ES-I3 (cell line): ENCODE data around the gene SIM1.

ENCODE experiments used
- H3K36me3 ChIP-seq: 2 replicates; pipeline ENCODE4 v1.6.1; 2013; ENCODE audit warnings: mild to moderate bottlenecking, low read length, control low read depth, moderate library complexity; ENCODE audit not compliant: insufficient read depth
- H3K4me1 ChIP-seq: 2 replicates; pipeline ENCODE4 v1.6.1; 2013; ENCODE audit warnings: mild to moderate bottlenecking, control low read depth, low read length; ENCODE audit not compliant: insufficient read depth
- H3K9ac ChIP-seq: 2 replicates; pipeline ENCODE4 v1.6.1; 2013; ENCODE audit warnings: low read depth, mild to moderate bottlenecking, low read length, moderate library complexity
- H3K9me3 ChIP-seq: 2 replicates; pipeline ENCODE4 v1.6.1; 2013; ENCODE audit warnings: mild to moderate bottlenecking, low read length, moderate library complexity; ENCODE audit not compliant: control insufficient read depth, insufficient read depth

Gene SIM1

DNA sequence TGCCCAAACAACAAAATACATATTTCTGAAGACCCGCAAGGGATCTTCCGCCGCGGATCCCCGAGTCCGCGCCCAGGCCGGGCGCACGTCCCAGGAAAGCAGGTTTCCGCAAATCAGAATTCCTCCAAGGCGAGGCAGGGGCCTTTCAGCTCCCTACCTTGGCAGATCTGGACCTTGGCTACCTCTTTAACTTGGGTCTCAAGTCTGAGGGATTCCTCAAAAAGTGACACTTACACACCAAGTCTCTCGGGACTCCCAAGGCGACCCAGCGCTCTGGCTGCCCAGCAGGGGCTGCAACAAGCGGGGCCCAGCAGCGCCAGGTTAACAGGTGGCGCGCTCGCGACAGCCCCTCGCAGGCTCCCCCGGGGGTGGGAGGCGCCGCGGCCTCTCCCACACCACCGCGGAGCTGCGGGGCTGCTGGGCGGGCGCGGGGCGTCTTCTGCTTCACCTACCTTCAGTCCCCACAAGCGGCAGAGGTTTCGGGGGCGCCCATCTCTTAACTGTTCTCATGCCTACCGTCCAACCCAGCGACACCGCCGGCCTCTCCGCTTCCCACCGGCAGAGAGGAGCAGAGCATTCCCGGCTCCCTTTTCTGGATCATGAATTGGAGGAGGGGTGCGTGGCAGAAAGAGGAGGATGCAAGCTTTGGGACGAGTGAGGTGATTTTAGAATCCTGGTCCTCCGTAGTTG lies 414 bp downstream of the SIM1 start:
- Histone ChIP-seq H3K9me3 (no peaks in the 10 kb centered on the region), H3K4me1 (peaks cover 24% of the 10 kb centered on the region), H3K36me3 (no peaks in the 10 kb centered on the region), H3K9ac (peak overlapping the region; percentile 63; the same call in 1 of the 2 replicates)

DNA sequence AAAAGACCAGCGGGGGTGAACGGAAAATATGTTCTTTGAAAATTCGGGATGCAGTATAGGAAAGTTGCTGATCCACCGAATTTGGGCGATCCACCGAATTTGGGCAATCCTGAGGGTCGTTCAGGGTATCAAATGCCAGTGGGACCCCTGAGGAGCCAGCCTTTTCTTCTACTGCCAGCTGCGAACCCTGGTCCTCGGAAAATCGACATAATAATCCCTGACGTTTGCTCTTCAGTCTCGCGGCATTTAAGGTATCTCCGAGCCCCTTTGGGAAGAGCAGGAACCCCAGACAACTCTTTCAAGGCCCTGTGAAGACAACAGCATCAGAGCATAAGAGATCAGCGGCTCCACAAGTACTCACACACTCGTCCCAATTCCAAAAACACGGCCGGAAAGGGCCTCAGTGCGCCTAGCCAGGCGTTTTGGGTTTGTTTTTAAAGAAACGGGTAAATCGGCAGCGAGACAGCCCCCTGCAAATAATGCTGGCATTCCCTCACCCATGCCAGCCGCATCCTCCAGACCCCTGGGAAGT lies 1.0 kb downstream of the SIM1 start:
- H3K9me3 ChIP-seq, result no peaks in the 10 kb centered on the region
- peak overlapping the region; percentile 63; the same call in 1 of the 2 replicates for H3K9ac ChIP-seq
- no peaks in the 10 kb centered on the region for H3K36me3 ChIP-seq
- H3K4me1 ChIP-seq, result peaks cover 24% of the 10 kb centered on the region

DNA sequence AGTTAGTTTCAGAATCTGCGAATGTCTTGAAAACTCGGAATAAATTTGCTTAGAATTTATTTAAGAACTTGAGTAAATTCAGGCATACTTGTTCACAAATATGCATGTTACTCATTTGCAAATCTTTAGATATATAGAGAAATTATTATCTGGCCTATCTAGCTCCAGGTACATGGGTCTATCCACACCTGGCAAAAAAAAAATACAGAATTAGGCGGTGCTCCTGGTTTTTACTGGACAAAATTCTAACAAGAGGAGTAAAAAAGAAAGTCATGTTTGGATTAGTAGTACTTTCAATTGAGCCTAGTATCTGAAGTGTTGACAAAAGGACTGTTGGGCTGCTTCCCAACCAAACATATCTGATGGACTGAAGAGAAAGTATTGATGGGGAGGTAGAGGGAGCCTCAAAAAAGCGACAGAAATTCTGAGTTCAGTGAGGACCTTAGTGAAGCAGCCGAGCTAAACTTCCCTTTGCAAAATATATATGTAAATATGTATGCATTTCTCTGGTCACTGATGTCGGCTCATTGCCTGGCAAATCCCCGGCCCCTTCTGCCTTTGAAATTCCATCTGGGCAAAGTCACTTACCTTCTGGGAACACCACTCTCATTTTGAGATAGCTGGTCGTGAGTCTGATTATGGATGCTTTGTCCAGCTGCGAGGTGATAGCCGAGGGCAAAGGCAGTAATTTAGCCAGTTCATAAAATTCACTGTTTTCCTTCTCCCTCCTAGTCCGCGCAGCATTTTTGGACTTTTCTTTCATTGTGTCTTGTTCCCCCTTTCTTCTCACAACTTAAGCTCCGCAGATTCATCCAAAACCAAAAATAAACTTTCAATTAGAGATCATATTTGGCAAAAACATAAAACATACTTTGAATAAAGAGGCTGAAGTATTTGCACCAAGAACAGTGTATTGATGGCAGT lies 1.8 kb downstream of the SIM1 start:
- Histone ChIP-seq H3K36me3 (no peaks in the 10 kb centered on the region), H3K9me3 (no peaks in the 10 kb centered on the region), H3K9ac (no peak overlapping the region; the same call in 1 of the 2 replicates), H3K4me1 (peaks cover 24% of the 10 kb centered on the region)

DNA sequence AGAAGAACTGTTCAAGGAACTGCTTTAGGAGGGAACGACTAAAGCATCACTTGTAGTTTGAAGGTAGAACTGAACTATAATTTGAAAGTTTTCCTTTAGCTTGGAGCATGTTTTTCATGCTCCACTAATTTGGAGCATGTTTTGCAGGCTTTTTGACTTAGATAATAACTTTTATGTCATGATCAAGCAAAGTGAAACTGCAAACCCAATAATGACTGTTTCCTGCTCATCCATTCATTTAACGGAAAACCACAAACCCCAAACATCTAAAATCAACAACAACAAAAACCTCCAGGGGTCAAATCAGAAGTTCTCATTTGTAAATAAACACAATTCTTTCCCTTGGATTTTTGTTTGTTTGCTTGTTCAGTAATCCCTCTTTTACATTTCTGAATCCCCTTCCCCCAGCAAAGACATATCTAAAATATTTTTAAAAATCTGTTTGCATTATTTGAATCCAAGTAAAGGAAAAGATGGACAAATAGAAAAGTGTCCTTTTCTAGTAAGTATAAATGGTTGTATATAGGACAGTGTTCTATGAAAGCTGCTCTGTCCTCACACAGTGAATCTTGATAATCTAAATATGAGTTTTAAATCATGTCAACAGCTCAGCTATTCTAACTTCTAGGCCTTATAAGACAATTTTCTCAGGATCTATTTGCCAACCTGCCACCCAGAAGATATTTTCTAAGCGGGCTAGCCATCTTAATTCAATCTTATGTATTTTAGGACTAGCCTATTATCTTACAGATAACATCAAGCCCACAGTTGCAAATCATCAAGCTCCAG lies 2.6 kb downstream of the SIM1 start:
- H3K9ac ChIP-seq, result no peak overlapping the region
- peaks cover 24% of the 10 kb centered on the region for H3K4me1 ChIP-seq
- no peaks in the 10 kb centered on the region for H3K9me3 ChIP-seq
- H3K36me3 ChIP-seq, result no peaks in the 10 kb centered on the region

DNA sequence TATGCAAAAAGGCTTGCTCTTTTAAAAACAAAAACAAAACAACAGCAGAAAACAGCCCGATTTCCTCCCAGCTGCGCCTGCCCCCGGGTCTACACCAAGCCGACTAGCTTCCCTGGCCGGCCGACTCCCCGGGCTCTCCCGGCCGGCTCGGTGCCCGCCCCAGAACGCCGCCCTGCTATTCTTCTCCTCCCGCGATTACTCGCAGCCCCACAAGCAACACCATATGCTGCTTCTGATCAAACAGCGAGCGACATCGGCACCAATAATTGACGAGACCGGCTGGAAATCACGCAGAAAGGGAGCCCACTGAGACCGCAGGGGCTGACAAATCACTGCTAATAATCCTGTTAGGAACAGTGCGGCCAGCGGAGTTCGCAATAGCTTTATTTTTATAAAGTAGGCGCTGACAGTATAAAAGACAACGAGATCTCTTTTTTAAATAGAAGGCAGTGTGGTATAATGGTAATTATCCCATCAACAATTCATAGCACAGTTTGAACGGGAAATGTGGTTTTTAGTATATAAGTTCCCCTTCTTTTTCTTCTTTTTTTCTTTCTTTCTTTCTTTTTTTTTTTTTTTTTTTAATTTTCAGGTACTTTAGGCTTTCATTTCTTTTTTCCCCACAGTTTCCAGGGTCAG lies 3.3 kb downstream of the SIM1 start:
- Histone ChIP-seq H3K36me3 (no peaks in the 10 kb centered on the region), H3K9ac (peak overlapping the region; percentile 17; the same call in 1 of the 2 replicates), H3K4me1 (peaks cover 23% of the 10 kb centered on the region)

DNA sequence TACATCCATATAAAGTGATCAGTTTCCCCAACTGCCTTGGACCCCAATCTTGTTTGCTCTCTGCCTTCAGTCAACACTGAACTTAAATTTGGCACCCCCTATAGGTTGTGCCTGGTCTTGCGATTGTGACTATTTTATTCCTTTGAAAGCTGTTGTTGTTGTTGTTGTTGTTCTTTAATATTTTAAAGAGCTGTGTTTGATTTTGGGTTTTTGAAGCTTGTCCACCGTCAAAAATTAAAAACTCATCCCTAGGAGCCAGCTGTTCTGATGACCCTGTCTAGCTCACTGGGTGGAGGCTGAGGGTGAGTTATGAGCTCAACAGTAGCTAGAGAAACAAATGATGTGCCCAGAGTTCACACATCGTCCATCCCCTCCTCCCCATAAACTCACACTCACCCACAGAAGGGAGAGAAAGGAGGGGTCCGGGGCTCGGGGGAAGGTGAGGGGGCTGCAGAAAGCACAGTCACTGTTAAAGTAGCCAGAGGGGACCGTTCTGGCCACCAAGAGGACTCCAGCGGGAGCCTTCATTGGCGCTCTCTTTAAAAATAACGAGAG lies 4.0 kb downstream of the SIM1 start:
- H3K9me3 ChIP-seq, result no peaks in the 10 kb centered on the region
- H3K4me1 ChIP-seq, result peaks cover 17% of the 10 kb centered on the region
- no peaks in the 10 kb centered on the region for H3K36me3 ChIP-seq
- H3K9ac ChIP-seq, result peak overlapping the region; percentile 17; the same call in 1 of the 2 replicates

More for the DNA sequence above, 3.3 kb downstream of the SIM1 start:
- no peaks in the 10 kb centered on the region for H3K9me3 ChIP-seq

DNA sequence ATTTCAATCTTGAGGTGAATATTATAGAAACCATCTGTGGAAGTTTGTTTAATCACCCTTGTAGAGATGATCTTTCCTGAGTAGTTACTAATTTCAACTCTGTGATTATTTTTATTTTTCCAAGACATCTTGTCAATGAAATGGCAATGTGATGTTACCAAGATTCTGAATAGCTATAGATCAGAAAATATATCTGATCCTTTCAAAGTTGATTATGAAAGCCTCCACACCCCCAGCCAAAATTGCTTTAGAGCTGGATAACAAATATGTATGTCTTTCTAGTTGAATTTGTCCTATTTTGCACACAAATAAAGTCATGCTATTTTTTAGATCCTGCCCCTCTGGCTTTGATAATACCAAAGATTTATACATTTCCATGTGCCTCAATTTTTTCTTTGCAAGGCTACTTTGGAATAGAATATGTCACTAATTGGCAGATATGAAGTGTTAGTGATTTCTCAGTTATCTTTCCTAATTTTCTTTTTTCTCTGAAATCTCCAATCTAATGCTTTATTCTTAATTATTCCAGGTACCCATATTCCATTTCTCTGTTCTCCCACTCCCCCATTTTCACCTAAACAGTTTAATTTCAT lies 5.0 kb downstream of the SIM1 start:
- no peaks in the 10 kb centered on the region for H3K36me3 ChIP-seq
- H3K9ac ChIP-seq, result no peak overlapping the region
- H3K4me1 ChIP-seq, result peaks cover 17% of the 10 kb centered on the region
- no peaks in the 10 kb centered on the region for H3K9me3 ChIP-seq

DNA sequence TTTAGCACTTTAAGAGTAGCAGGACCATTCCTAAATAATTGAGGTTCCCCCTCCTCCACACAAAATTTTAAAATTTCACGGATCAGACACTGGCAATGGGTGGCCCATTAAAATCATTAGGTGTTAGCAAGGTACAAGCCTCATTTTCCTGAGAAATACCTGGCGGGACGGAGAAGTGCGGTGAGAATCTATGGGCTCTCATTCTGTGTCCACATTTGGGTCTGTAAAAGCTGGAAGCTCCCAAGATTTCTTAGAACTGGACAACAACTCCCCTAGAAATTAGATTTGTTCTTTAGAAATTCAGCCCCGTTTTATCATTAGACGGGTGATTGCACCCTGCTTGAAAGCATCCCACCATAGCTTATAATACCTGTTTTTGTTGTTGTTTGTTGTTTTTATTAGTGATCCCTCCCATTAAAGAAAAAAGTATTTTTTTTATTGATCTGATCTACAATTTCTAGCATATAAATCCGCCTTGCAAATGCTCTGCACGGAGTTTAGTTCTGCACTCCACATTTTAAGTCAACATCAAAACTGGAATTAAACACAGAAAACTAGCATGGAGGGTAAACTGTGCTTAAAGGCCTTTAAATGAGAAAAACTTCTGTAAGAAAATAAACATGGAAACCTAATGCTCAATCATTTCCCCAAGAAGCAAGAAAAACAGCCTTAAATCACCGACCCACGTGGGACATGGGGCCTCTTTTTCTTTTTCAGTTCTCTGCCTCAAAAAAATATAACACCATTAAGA lies 5.7 kb downstream of the SIM1 start:
- H3K4me1 ChIP-seq, result peaks cover 16% of the 10 kb centered on the region
- no peak overlapping the region; the same call in 1 of the 2 replicates for H3K9ac ChIP-seq
- no peaks in the 10 kb centered on the region for H3K9me3 ChIP-seq
- H3K36me3 ChIP-seq, result no peaks in the 10 kb centered on the region

DNA sequence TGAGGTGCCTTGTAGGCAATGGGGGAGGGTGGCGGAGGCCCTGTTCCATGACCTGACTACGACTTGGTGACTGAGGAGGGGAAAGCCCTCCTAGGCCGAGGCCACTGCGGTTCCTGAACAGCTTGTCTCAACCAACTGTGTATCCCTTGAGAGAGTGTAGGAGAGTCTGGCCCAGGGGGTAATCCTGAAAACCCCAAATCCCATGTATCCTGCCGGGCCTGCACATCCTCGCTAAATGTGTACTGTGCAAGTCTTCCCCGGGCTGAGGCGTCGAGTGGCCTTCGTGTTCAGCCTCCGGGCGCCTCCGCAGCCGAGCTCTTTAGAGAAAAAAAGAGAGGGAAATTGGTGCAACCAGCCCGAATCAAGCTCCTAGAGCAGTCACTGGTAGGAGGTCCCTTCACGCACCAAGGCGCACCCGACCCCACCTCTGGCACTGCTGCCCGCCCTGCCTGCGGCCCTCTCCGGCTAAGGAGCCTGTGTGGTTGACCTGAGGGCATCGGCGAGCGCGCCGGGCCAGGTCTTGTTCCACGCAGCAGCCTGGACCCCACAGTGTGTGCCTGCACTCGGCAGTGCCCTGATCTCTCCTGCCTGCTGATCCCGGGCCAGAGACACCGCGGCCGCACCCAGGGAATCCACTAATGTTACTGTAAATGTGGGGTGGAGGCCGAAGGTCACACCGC lies 7.3 kb downstream of the SIM1 start:
- H3K4me1 ChIP-seq, result peaks cover 6% of the 10 kb centered on the region; the same call in 1 of the 2 replicates
- no peaks in the 10 kb centered on the region for H3K9me3 ChIP-seq
- peak overlapping the region; percentile 19; the same call in 1 of the 2 replicates for H3K9ac ChIP-seq
- H3K36me3 ChIP-seq, result no peaks in the 10 kb centered on the region

DNA sequence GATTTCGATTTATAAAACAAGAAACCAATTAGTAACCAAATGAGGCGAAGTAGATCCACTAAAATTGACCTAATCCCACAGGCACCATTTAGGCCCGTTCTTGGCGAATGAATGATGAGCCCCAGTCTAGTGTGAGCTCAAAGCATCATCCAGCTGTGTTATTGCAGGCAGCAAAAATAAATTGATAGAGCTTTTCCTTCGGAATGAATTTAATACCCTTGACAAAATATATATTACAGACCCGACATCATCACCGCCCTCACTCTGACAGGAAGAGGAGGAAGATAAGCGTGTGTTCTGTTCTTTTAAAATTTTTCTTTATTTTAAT lies 7.8 kb downstream of the SIM1 start:
- H3K36me3 ChIP-seq, result no peaks in the 10 kb centered on the region
- peaks cover 6% of the 10 kb centered on the region; the same call in 1 of the 2 replicates for H3K4me1 ChIP-seq
- H3K9ac ChIP-seq, result no peak overlapping the region; the same call in 1 of the 2 replicates
- no peaks in the 10 kb centered on the region for H3K9me3 ChIP-seq

DNA sequence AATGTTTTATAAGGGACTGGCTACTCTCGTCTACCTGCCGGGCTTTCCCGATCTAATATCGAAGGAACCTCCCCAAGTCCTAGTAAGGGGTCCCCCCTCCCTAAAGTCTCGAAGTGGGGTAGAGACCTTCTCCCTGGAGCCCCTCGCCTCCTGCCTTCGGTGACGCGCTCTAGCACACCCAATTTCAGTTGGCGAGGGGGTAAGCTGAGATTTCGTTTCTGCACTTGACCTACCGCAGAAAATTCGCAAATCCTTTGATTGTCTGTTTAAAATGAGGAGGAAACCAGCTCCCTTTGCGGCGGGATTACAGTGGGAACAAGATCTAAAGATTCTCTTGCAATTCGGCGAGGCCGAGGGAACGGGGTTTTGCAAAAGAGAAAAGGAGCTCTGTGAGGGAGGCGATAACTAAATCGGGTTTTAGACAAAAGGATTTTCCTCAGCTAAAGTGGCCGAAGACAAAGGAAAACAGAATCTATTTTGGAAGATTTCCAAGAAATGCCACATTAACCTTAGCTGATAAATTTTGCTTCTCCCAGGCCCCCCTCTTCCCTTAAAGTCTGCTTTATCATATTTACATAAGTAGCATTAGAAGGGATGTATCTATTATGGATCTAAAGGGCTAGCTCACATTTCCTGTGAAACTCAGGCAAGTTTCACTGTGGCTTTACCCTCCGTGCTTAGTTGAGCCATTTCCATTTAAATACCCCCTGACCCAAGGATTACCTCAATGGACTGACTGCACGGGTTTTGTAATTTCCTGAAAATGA lies 8.4 kb downstream of the SIM1 start:
- H3K36me3 ChIP-seq, result no peaks in the 10 kb centered on the region
- H3K9ac ChIP-seq, result peak overlapping the region; percentile 12; the same call in 1 of the 2 replicates
- H3K4me1 ChIP-seq, result 0 out of 2 replicates have a peak, but pooled peaks cover 6% of the 10 kb centered on the region
- H3K9me3 ChIP-seq, result no peaks in the 10 kb centered on the region
